HG02943 (cell line): ENCODE results near the gene COL9A2.

Source experiments
- ATAC-seq: cut with Tn5 transposase; IDR thresholded peaks from one replicate; pipeline ENCODE4 v1.9.1; 2021; ENCODE audit warnings: mild to moderate bottlenecking, low read depth, moderate library complexity; ENCODE audit not compliant: unreplicated experiment

COL9A2 gene

GRCh38 chr1:40305451-40305850, 11.6 kb downstream of the COL9A2 start:
- ATAC-seq = no peak

- no peak for ATAC-seq
These were observed 13.3 kb downstream of the COL9A2 start for GRCh38 chr1:40303790-40304189.

- ATAC-seq = no peak
These were observed 13.9 kb downstream of the COL9A2 start for GRCh38 chr1:40303051-40303771.

- no peak for ATAC-seq
These were observed 14.6 kb downstream of the COL9A2 start for GRCh38 chr1:40302475-40302874.

- ATAC-seq = no peak
These were observed 15.4 kb downstream of the COL9A2 start for GRCh38 chr1:40301541-40302299.

- ATAC-seq = no peak
These were observed 16.0 kb downstream of the COL9A2 start for GRCh38 chr1:40301066-40301465.

- no peak for ATAC-seq
These were observed 16.4 kb downstream of the COL9A2 start for GRCh38 chr1:40300651-40301050.

GRCh38 chr1:40300249-40300567, 16.9 kb downstream of the COL9A2 start:
- ATAC-seq = no peak

GRCh38 chr1:40299366-40300248, 17.5 kb downstream of the COL9A2 start:
- ATAC-seq = no peak

- ATAC-seq = no peak
These were observed 25.8 kb downstream of the COL9A2 start for GRCh38 chr1:40291293-40291692.

GRCh38 chr1:40281853-40282252, 35.2 kb downstream of the COL9A2 start:
- no peak for ATAC-seq

GRCh38 chr1:40276122-40276521, 41.0 kb downstream of the COL9A2 start:
- ATAC-seq = no peak

- ATAC-seq = no peak
These were observed 42.8 kb downstream of the COL9A2 start for GRCh38 chr1:40274331-40274730.

- ATAC-seq = no peak
These were observed 43.4 kb downstream of the COL9A2 start for GRCh38 chr1:40273547-40274166.

- no peak for ATAC-seq
These were observed 44.4 kb downstream of the COL9A2 start for GRCh38 chr1:40272653-40273213.

GRCh38 chr1:40270152-40270834, 46.8 kb downstream of the COL9A2 start:
- no peak for ATAC-seq

- ATAC-seq = no peak
These were observed 48.9 kb downstream of the COL9A2 start for GRCh38 chr1:40268211-40268610.

- ATAC-seq = no peak
These were observed 49.3 kb downstream of the COL9A2 start for GRCh38 chr1:40267767-40268187.

- ATAC-seq = no peak
These were observed 50.1 kb downstream of the COL9A2 start for GRCh38 chr1:40266786-40267535.
